Endodermal cell (in vitro differentiated cells): ENCODE measurements around the gene PWWP2B. TPM values are rescaled to one million over a fixed set of nuclear protein-coding genes. Genes with fewer than 3 reads are reported as not detected.

Source experiments
- DNase-seq: peaks from one replicate; pipeline ENCODE4 v3.0.0-alpha.2; 2017
- H3K27ac ChIP-seq: 2 replicates; pipeline ENCODE4 v1.5.1; 2013; ENCODE audit warnings: mild to moderate bottlenecking, low read depth, low read length, moderate library complexity
- H3K27me3 ChIP-seq: 2 replicates; pipeline ENCODE4 v1.6.1; 2013; ENCODE audit warnings: mild to moderate bottlenecking, low read length, moderate library complexity; ENCODE audit not compliant: insufficient read depth, control insufficient read depth, poor library complexity, severe bottlenecking
- H3K36me3 ChIP-seq: 2 replicates; pipeline ENCODE4 v1.7.0; 2013; ENCODE audit warnings: mild to moderate bottlenecking, low read length, moderate library complexity; ENCODE audit not compliant: control insufficient read depth, insufficient read depth
- H3K4me1 ChIP-seq: one replicate; pipeline ENCODE4 v1.7.0; 2013; ENCODE audit warnings: low read length; ENCODE audit not compliant: control insufficient read depth, insufficient read depth
- H3K4me3 ChIP-seq: 2 replicates; pipeline ENCODE4 v1.5.1; 2013; ENCODE audit warnings: mild to moderate bottlenecking, low read length, moderate library complexity
- H3K9ac ChIP-seq: 2 replicates; pipeline ENCODE4 v1.6.1; 2013; ENCODE audit warnings: mild to moderate bottlenecking, low read length, moderate library complexity; ENCODE audit not compliant: poor library complexity, severe bottlenecking; ENCODE audit errors: extremely low read depth
- H3K9me3 ChIP-seq: 2 replicates; pipeline ENCODE4 v1.6.1; 2013; ENCODE audit warnings: mild to moderate bottlenecking, low read length, moderate library complexity; ENCODE audit not compliant: control insufficient read depth
- H3K27ac Mint-ChIP-seq: 2 replicates; pipeline ENCODE4 v1.8.0; 2020; ENCODE audit warnings: mixed read lengths
- H3K27me3 Mint-ChIP-seq: 2 replicates; pipeline ENCODE4 v1.8.0; 2021; ENCODE audit warnings: mild to moderate bottlenecking, mixed read lengths; ENCODE audit not compliant: insufficient read depth
- H3K36me3 Mint-ChIP-seq: 2 replicates; pipeline ENCODE4 v1.8.0; 2020; ENCODE audit warnings: low read depth, mixed read lengths
- H3K4me1 Mint-ChIP-seq: 2 replicates; pipeline ENCODE4 v1.8.0; 2020; ENCODE audit warnings: mixed read lengths
- H3K4me3 Mint-ChIP-seq: 2 replicates; pipeline ENCODE4 v1.8.0; 2020; ENCODE audit warnings: mild to moderate bottlenecking, moderate library complexity, mixed read lengths
- H3K9me3 Mint-ChIP-seq: 2 replicates; pipeline ENCODE4 v1.8.0; 2020; ENCODE audit warnings: mild to moderate bottlenecking, mixed read lengths
- CTCF ChIP-seq: fragments of 200-600 bp; sonication (generic); conservative IDR thresholded peaks from 2 replicates; pipeline ENCODE4 v1.5.0; 2021; ENCODE audit warnings: antibody characterized with exemption, mild to moderate bottlenecking
- WGBS, 2 experiments: methylation state at CpG; one replicate each; pipeline versions ENCODE4 v1.1.5 to v1.1.7; 2013; ENCODE audit warnings: missing lambda C conversion rate in 2 of 2, mixed read lengths in 1 of 2; ENCODE audit not compliant: insufficient coverage in 1 of 2, insufficient read length in 1 of 2; 5-methylcytosine and 5-hydroxymethylcytosine counted together
- total RNA-seq, 2 donors: library from RNA; stranded (reverse); fragmentation: NEBNext Ultra II Directional in 1 of 2; extraction: Animal tissue kit (Norgen Biotek cat#: 25700) in 1 of 2; gene quantifications; 2 replicates in 1 of 2; 3 replicates in 1 of 2; pipeline ENCODE4 v1.2.1, GENCODE V29; 2021

Gene PWWP2B
- total RNA-seq, 2 donors from 2014 or later = 11.4 to 13.9 TPM

DNA sequence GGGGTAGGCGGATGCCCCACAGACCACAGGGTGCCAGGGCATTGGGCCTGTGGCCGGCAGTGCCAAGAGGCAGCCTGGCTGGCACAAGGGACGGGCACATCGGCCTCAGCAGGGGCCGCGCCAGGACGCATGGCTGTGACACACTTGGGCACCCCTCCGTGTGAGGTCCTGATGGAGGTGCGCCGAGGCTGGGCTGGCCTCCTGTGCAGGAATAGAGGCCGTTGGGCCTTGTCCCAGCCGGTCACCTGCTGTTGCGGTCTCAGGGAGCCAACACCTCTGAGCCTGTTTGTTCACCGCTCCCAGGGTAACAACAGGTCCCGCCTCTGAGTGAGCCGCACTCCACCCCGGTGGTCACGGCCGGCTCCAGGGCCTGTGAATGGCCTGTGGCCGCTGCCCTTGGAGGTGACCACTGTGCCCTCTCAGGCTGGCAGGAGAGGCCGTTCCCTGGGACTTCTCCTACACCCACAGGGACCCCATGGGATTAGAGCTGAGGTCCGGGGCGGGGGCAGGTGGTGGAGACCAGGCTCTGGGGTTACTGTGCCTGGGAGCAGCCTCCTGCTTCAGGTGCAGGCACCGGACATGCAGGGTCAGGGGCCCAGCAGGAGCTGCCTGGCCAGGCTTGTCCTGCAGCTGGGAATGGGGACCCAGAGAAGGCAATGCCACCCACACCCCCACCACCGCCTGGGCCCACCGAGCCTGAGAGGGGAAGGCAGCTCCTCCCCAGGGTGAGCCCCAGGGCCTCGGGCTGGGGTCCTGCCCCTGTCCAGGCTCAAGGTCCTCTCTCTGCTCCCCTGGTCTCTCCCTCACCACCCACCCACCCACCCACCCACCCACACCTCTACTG is 12.0 kb downstream of the PWWP2B start:
- Histone ChIP-seq H3K4me3 (no peak overlapping the region), H3K27me3 (no peaks in the 10 kb centered on the region), H3K9me3 (no peaks in the 10 kb centered on the region), H3K27ac (no peak overlapping the region), H3K4me1 (no peaks in the 10 kb centered on the region), H3K36me3 (no peaks in the 10 kb centered on the region), H3K9ac (no peak overlapping the region)
- H3K4me3 Mint-ChIP-seq = no peak overlapping the region
- H3K27ac Mint-ChIP-seq = no peak overlapping the region
- peaks cover 27% of the 10 kb centered on the region for H3K4me1 Mint-ChIP-seq
- no peak for TF ChIP-seq CTCF
- peaks cover 7% of the 10 kb centered on the region for H3K36me3 Mint-ChIP-seq
- DNase-seq = peak; percentile 81
- no peaks in the 10 kb centered on the region for H3K9me3 Mint-ChIP-seq
- 90 to 96% methylated on average over 10 to 26 of the region's 27 CpGs for WGBS, 2 experiments
- no peaks in the 10 kb centered on the region for H3K27me3 Mint-ChIP-seq

GRCh38 chr10:132409667-132410028 is 12.6 kb downstream of the PWWP2B start:
- Mint-ChIP-seq H3K27me3 (no peaks in the 10 kb centered on the region), H3K27ac (peak overlapping the region; percentile 77), H3K36me3 (peaks cover 7% of the 10 kb centered on the region), H3K4me1 (peaks cover 32% of the 10 kb centered on the region), H3K4me3 (no peak overlapping the region), H3K9me3 (no peaks in the 10 kb centered on the region)
- H3K27ac ChIP-seq = no peak overlapping the region
- no peaks in the 10 kb centered on the region for H3K9me3 ChIP-seq
- H3K36me3 ChIP-seq = no peaks in the 10 kb centered on the region
- no peak overlapping the region for H3K4me3 ChIP-seq
- H3K27me3 ChIP-seq = no peaks in the 10 kb centered on the region
- no peak for TF ChIP-seq CTCF
- 83 to 94% methylated on average over 2 to 4 of the region's 4 CpGs for whole genome bisulfite sequencing, 2 experiments
- peak; percentile 78 for DNase-seq
- H3K9ac ChIP-seq = no peak overlapping the region
- no peaks in the 10 kb centered on the region for H3K4me1 ChIP-seq

- H3K27ac ChIP-seq = no peak overlapping the region
- H3K27ac Mint-ChIP-seq = peak overlapping the region; percentile 52
- DNase-seq = no peak
- H3K9ac ChIP-seq = no peak overlapping the region
- no peak overlapping the region for H3K4me3 ChIP-seq
- H3K36me3 Mint-ChIP-seq = peaks cover 7% of the 10 kb centered on the region
- no peaks in the 10 kb centered on the region for H3K4me1 ChIP-seq
- TF ChIP-seq CTCF = no peak
- H3K9me3 Mint-ChIP-seq = no peaks in the 10 kb centered on the region
- 91 to 98% methylated on average over 14 to 28 of the region's 28 CpGs for whole genome bisulfite sequencing, 2 experiments
- peaks cover 33% of the 10 kb centered on the region for H3K4me1 Mint-ChIP-seq
- no peaks in the 10 kb centered on the region for H3K27me3 ChIP-seq
- no peak overlapping the region for H3K4me3 Mint-ChIP-seq
- H3K9me3 ChIP-seq = no peaks in the 10 kb centered on the region
- no peaks in the 10 kb centered on the region for H3K27me3 Mint-ChIP-seq
- H3K36me3 ChIP-seq = no peaks in the 10 kb centered on the region
Measured at GRCh38 chr10:132410056-132410778, 13.2 kb downstream of the PWWP2B start.
